WTC11 (cell line): ENCODE data around the gene STUB1. TPM values are rescaled to one million over a fixed set of nuclear protein-coding genes. Genes with fewer than 3 reads are reported as not detected.

Source experiments
- CREB1 ChIP-seq: sonication (generic); formaldehyde crosslinking; IDR thresholded peaks from 2 replicates; pipeline ENCODE4 v1.8.0; 2023; ENCODE audit warnings: mild to moderate bottlenecking, missing genetic modification reagents
- EMX1 ChIP-seq: fragments of 250-450 bp; sonication (Bioruptor Pico); IDR thresholded peaks from 2 replicates; pipeline ENCODE4 v1.8.0; 2021; ENCODE audit warnings: mild to moderate bottlenecking
- GABPB1 ChIP-seq: sonication (generic); formaldehyde crosslinking; IDR thresholded peaks from 2 replicates; pipeline ENCODE4 v1.8.1; 2023; ENCODE audit warnings: mild to moderate bottlenecking, missing genetic modification reagents
- GRHL2 ChIP-seq: fragments of 250-450 bp; sonication (Bioruptor Pico); IDR thresholded peaks from 2 replicates; pipeline ENCODE4 v1.8.0; 2022; ENCODE audit warnings: mild to moderate bottlenecking, moderate library complexity; ENCODE audit not compliant: insufficient replicate concordance, severe bottlenecking
- GTF2I ChIP-seq: fragments of 250-450 bp; sonication (Bioruptor Pico); conservative IDR thresholded peaks from 2 replicates; pipeline ENCODE4 v1.4.0; 2021; ENCODE audit warnings: mild to moderate bottlenecking
- JUN ChIP-seq: sonication (generic); formaldehyde crosslinking; IDR thresholded peaks from 2 replicates; pipeline ENCODE4 v1.8.0; 2023; ENCODE audit warnings: mild to moderate bottlenecking, missing genetic modification reagents
- TCF7 ChIP-seq: sonication (generic); formaldehyde crosslinking; IDR thresholded peaks from 2 replicates; pipeline ENCODE4 v1.8.0; 2022; ENCODE audit warnings: mild to moderate bottlenecking, low read depth, missing genetic modification reagents, moderate library complexity
- ZNF138 ChIP-seq: sonication (generic); formaldehyde crosslinking; conservative IDR thresholded peaks from 2 replicates; pipeline ENCODE4 v1.8.1; 2022; ENCODE audit warnings: mild to moderate bottlenecking, moderate library complexity, missing genetic modification reagents
- ZNF219 ChIP-seq: sonication (generic); formaldehyde crosslinking; IDR thresholded peaks from 2 replicates; pipeline ENCODE4 v1.8.0; 2023; ENCODE audit warnings: missing genetic modification reagents, mild to moderate bottlenecking, borderline replicate concordance
- total RNA-seq: library from RNA; stranded (reverse); gene quantifications from 3 replicates; pipeline ENCODE4 v1.2.3, GENCODE V29; 2021
- TF ChIP-seq, protein P1 (sequence below): sonication (generic); formaldehyde crosslinking; IDR thresholded peaks from 2 replicates; pipeline ENCODE4 v1.8.0; 2023; ENCODE audit warnings: missing genetic modification reagents, mild to moderate bottlenecking, borderline replicate concordance
- TF ChIP-seq, protein P2 (sequence below): sonication (generic); formaldehyde crosslinking; IDR thresholded peaks from 2 replicates; pipeline ENCODE4 v1.8.1; 2023; ENCODE audit warnings: mild to moderate bottlenecking, missing genetic modification reagents
- TF ChIP-seq, protein P3 (sequence below): fragments of 250-450 bp; sonication (Bioruptor Pico); conservative IDR thresholded peaks from 2 replicates; pipeline ENCODE4 v1.9.0; 2021; ENCODE audit warnings: mild to moderate bottlenecking
- TF ChIP-seq, protein P4 (sequence below): sonication (generic); formaldehyde crosslinking; IDR thresholded peaks from 2 replicates; pipeline ENCODE4 v1.8.1; 2022; ENCODE audit warnings: missing genetic modification reagents, borderline replicate concordance
- TF ChIP-seq, protein P5 (sequence below): sonication (generic); formaldehyde crosslinking; IDR thresholded peaks from 2 replicates; pipeline ENCODE4 v1.8.0; 2022; ENCODE audit warnings: mild to moderate bottlenecking, missing genetic modification reagents
- TF ChIP-seq, protein P6 (sequence below): sonication (generic); formaldehyde crosslinking; IDR thresholded peaks from 2 replicates; pipeline ENCODE4 v1.8.1; 2023; ENCODE audit warnings: mild to moderate bottlenecking, missing genetic modification reagents
- TF ChIP-seq, protein P7 (sequence below): sonication (generic); formaldehyde crosslinking; conservative IDR thresholded peaks from 2 replicates; pipeline ENCODE4 v1.8.1; 2022; ENCODE audit warnings: mild to moderate bottlenecking, missing genetic modification reagents

The STUB1 gene
- total RNA-seq, 1 experiment from 2014 or later = 88.2 TPM

DNA sequence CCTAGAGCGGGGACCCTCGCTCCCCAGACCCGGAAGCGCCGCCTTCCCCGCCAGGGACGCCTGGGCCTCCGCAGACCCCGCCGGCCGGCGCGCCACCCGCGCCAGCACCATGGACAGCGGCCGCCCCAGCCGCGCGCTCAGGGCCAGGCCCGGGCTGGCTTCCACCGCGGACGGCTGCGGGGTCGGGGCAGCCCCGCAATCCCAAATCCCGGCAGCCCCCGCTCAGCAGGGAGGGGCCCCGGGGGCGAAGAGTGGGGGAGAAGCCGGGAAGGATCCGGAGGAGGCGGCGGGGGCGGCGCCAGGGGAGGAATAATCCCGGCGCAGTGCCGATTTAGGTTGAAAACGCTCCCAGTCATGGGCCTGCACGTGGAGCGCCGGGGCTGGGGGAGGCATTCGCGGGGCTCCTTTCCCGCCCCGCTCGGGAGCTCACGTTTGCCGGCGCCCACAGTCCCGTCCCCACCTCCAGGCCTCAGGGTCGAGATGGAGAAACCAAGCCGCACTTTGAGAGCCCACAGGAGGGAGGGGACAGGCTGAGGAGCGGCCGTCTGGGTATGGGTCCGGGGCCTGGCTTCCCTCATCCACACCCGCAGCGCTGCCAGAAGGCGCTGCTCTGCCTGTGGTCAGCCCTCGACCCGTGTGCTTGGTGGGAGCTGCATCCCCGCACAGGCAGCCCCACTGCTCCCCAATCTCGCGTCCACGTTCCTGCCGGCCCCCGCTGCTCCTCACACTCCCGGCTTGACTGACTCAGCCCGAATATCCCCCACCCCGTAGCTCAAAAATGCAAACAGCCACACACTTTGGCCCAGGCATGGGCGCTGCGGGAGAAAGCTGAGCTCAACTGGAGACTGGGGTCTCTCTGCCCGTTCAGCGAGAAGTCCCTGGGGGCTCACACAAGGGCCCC is 20.7 kb downstream of the STUB1 start (continued):
- TF ChIP-seq, protein P1, sequence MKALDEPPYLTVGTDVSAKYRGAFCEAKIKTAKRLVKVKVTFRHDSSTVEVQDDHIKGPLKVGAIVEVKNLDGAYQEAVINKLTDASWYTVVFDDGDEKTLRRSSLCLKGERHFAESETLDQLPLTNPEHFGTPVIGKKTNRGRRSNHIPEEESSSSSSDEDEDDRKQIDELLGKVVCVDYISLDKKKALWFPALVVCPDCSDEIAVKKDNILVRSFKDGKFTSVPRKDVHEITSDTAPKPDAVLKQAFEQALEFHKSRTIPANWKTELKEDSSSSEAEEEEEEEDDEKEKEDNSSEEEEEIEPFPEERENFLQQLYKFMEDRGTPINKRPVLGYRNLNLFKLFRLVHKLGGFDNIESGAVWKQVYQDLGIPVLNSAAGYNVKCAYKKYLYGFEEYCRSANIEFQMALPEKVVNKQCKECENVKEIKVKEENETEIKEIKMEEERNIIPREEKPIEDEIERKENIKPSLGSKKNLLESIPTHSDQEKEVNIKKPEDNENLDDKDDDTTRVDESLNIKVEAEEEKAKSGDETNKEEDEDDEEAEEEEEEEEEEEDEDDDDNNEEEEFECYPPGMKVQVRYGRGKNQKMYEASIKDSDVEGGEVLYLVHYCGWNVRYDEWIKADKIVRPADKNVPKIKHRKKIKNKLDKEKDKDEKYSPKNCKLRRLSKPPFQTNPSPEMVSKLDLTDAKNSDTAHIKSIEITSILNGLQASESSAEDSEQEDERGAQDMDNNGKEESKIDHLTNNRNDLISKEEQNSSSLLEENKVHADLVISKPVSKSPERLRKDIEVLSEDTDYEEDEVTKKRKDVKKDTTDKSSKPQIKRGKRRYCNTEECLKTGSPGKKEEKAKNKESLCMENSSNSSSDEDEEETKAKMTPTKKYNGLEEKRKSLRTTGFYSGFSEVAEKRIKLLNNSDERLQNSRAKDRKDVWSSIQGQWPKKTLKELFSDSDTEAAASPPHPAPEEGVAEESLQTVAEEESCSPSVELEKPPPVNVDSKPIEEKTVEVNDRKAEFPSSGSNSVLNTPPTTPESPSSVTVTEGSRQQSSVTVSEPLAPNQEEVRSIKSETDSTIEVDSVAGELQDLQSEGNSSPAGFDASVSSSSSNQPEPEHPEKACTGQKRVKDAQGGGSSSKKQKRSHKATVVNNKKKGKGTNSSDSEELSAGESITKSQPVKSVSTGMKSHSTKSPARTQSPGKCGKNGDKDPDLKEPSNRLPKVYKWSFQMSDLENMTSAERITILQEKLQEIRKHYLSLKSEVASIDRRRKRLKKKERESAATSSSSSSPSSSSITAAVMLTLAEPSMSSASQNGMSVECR (CRISPR knock-in tag) = peak; percentile 97; the same call in 1 of the 2 replicates
- TF ChIP-seq, protein P2, sequence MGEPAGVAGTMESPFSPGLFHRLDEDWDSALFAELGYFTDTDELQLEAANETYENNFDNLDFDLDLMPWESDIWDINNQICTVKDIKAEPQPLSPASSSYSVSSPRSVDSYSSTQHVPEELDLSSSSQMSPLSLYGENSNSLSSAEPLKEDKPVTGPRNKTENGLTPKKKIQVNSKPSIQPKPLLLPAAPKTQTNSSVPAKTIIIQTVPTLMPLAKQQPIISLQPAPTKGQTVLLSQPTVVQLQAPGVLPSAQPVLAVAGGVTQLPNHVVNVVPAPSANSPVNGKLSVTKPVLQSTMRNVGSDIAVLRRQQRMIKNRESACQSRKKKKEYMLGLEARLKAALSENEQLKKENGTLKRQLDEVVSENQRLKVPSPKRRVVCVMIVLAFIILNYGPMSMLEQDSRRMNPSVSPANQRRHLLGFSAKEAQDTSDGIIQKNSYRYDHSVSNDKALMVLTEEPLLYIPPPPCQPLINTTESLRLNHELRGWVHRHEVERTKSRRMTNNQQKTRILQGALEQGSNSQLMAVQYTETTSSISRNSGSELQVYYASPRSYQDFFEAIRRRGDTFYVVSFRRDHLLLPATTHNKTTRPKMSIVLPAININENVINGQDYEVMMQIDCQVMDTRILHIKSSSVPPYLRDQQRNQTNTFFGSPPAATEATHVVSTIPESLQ (CRISPR knock-in tag) = no peak
- TF ChIP-seq GABPB1 (CRISPR knock-in tag) (0 out of 2 replicates have a peak, but pooled peaks have one; percentile 15), EMX1 (CRISPR knock-in tag) (no peak), ZNF138 (CRISPR knock-in tag) (no peak; the same call in 1 of the 2 replicates), JUN (peak; percentile 98), CREB1 (no peak), GRHL2 (CRISPR knock-in tag) (no peak), GTF2I (no peak), TCF7 (CRISPR knock-in tag) (peak; percentile 93), ZNF219 (CRISPR knock-in tag) (peak; percentile 93)
- TF ChIP-seq, protein P3, sequence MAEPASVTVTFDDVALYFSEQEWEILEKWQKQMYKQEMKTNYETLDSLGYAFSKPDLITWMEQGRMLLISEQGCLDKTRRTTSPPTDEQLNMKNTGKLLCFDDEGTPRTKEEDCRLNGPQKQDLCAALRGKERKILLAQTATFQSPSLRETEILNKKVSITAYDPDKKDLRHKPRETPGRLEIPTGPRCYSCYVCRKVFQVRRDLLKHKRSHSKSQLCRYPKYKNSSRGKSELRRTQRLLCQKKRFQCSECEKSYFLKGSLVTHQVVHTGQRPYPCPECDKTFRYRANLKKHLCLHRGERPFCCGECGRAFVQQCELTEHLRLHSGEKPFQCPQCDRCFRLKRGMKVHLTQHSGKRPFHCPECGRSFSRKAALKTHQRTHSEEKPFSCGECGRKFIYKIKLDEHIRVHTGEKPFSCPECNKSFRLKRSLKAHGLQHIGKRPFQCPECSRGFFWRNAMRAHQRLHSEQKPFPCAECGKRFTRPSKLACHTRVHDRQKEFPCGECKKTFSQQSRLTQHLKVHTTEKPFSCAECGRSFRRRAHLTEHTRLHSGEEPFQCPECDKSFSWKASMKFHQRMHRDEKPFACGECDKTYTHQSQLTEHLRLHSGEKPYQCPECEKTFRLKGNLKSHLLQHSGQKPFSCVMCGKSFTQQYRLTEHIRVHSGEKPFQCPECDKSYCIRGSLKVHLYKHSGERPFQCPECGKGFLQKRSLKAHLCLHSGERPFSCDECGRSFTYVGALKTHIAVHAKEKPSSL (CRISPR knock-in tag) = no peak
- TF ChIP-seq, protein P4, sequence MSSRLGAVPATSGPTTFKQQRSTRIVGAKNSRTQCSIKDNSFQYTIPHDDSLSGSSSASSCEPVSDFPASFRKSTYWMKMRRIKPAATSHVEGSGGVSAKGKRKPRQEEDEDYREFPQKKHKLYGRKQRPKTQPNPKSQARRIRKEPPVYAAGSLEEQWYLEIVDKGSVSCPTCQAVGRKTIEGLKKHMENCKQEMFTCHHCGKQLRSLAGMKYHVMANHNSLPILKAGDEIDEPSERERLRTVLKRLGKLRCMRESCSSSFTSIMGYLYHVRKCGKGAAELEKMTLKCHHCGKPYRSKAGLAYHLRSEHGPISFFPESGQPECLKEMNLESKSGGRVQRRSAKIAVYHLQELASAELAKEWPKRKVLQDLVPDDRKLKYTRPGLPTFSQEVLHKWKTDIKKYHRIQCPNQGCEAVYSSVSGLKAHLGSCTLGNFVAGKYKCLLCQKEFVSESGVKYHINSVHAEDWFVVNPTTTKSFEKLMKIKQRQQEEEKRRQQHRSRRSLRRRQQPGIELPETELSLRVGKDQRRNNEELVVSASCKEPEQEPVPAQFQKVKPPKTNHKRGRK (CRISPR knock-in tag) = no peak
- TF ChIP-seq, protein P5, sequence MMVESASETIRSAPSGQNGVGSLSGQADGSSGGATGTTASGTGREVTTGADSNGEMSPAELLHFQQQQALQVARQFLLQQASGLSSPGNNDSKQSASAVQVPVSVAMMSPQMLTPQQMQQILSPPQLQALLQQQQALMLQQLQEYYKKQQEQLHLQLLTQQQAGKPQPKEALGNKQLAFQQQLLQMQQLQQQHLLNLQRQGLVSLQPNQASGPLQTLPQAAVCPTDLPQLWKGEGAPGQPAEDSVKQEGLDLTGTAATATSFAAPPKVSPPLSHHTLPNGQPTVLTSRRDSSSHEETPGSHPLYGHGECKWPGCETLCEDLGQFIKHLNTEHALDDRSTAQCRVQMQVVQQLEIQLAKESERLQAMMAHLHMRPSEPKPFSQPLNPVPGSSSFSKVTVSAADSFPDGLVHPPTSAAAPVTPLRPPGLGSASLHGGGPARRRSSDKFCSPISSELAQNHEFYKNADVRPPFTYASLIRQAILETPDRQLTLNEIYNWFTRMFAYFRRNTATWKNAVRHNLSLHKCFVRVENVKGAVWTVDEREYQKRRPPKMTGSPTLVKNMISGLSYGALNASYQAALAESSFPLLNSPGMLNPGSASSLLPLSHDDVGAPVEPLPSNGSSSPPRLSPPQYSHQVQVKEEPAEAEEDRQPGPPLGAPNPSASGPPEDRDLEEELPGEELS (CRISPR knock-in tag) = peak; percentile 98
- TF ChIP-seq, protein P6, sequence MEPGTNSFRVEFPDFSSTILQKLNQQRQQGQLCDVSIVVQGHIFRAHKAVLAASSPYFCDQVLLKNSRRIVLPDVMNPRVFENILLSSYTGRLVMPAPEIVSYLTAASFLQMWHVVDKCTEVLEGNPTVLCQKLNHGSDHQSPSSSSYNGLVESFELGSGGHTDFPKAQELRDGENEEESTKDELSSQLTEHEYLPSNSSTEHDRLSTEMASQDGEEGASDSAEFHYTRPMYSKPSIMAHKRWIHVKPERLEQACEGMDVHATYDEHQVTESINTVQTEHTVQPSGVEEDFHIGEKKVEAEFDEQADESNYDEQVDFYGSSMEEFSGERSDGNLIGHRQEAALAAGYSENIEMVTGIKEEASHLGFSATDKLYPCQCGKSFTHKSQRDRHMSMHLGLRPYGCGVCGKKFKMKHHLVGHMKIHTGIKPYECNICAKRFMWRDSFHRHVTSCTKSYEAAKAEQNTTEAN (CRISPR knock-in tag) = peak; percentile 63; the same call in 1 of the 2 replicates
- TF ChIP-seq, protein P7, sequence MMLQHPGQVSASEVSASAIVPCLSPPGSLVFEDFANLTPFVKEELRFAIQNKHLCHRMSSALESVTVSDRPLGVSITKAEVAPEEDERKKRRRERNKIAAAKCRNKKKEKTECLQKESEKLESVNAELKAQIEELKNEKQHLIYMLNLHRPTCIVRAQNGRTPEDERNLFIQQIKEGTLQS (CRISPR knock-in tag) = no peak
